Karpas-422 (cell line): ENCODE results near the gene FLII. TPM values are rescaled to one million over a fixed set of nuclear protein-coding genes. Genes with fewer than 3 reads are reported as not detected.

ENCODE experiments used
- DNase-seq: peaks from one replicate; pipeline ENCODE4 v3.0.0-alpha.2; 2015
- H2AFZ ChIP-seq: fragments of 200-600 bp; sonication (generic); 2 replicates; pipeline ENCODE4 v1.6.1; 2014; ENCODE audit warnings: antibody characterized with exemption, low read length, mixed read lengths
- H3K27ac ChIP-seq: fragments of 200-600 bp; sonication (generic); 2 replicates; pipeline ENCODE4 v1.5.1; 2014; ENCODE audit warnings: mild to moderate bottlenecking, low read length, moderate library complexity
- H3K27me3 ChIP-seq: fragments of 200-600 bp; sonication (generic); 2 replicates; pipeline ENCODE4 v1.6.1; 2014; ENCODE audit warnings: low read length, mixed read lengths
- H3K36me3 ChIP-seq: fragments of 200-600 bp; sonication (generic); 2 replicates; pipeline ENCODE4 v1.6.1; 2014; ENCODE audit warnings: low read length, mixed read lengths; ENCODE audit not compliant: insufficient read depth
- H3K4me1 ChIP-seq: fragments of 200-600 bp; sonication (generic); 2 replicates; pipeline ENCODE4 v1.6.1; 2014; ENCODE audit warnings: mild to moderate bottlenecking, low read length, mixed read lengths
- H3K4me2 ChIP-seq: fragments of 200-600 bp; sonication (generic); 2 replicates; pipeline ENCODE4 v1.6.1; 2014; ENCODE audit warnings: low read length, low read depth, mild to moderate bottlenecking; ENCODE audit not compliant: poor library complexity, severe bottlenecking
- H3K4me3 ChIP-seq: fragments of 200-600 bp; sonication (generic); 2 replicates; pipeline ENCODE4 v1.5.1; 2014; ENCODE audit warnings: mild to moderate bottlenecking, antibody characterized with exemption, low read length, mixed read lengths
- H3K79me2 ChIP-seq: fragments of 200-600 bp; sonication (generic); 2 replicates; pipeline ENCODE4 v1.6.1; 2014; ENCODE audit warnings: mild to moderate bottlenecking, low read length, mixed read lengths
- H3K9ac ChIP-seq: fragments of 200-600 bp; sonication (generic); 2 replicates; pipeline ENCODE4 v1.6.0; 2014; ENCODE audit warnings: low read length
- H3K9me2 ChIP-seq: fragments of 200-600 bp; sonication (generic), shearing (Covaris generic); replicated peaks from 2 replicates; pipeline ENCODE4 v1.6.0; 2014; ENCODE audit warnings: mild to moderate bottlenecking, low read length, moderate library complexity; ENCODE audit not compliant: insufficient read depth
- H3K9me3 ChIP-seq: fragments of 300-700, 200-600 bp; sonication (generic); 2 replicates; pipeline ENCODE4 v1.6.1; 2014; ENCODE audit warnings: low read length, mixed read lengths
- H4K20me1 ChIP-seq: fragments of 200-600 bp; sonication (generic); 2 replicates; pipeline ENCODE4 v1.6.1; 2014; ENCODE audit warnings: mild to moderate bottlenecking, antibody characterized with exemption, low read length, low read depth; ENCODE audit not compliant: insufficient read depth
- total RNA-seq: library from RNA; depleted of rRNA; stranded (reverse); fragments of >200 nt; shearing (Covaris generic); gene quantifications from 2 replicates; pipeline ENCODE4 v1.2.3, GENCODE V29; 2014; ENCODE audit warnings: low replicate concordance

Gene FLII
- total RNA-seq, 1 experiment from 2014 or later, result 166 TPM

DNA sequence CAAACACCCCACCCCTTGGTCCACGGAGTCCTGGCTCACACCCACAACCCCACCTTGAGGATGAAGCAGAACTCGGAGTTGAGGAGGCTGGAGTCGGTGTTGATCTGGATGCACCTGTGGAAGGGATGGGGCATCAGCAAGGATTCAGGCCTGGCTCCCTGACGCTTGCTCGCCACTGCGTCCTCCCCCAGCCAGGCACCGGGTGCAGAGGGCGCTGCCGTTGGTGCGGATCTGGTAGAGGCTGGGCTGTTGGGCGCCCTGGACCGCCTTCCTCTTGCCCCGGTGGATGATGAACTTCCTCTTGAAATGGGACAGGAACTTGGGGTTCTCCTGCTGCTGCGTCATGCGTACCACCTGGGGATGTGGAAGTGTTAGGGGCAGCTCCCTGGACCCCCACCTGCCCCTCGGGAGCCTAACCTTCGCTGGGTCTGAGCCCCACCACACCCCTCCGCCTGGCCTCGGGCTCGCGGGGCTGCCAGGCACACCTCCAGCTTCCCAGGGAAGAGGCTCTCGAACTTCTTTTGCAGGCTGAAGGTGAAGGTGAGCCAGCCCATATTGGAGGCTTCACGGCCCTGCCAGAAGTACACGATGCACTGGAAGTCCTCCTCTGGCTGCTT is 12.3 kb downstream of the FLII start:
- no peaks in the 10 kb centered on the region for H3K9me2 ChIP-seq
- H3K27me3 ChIP-seq, result no peaks in the 10 kb centered on the region
- no peak overlapping the region for H3K9ac ChIP-seq
- H3K4me3 ChIP-seq, result no peak overlapping the region
- peaks cover 2% of the 10 kb centered on the region; the same call in 1 of the 2 replicates for H3K4me1 ChIP-seq
- no peak overlapping the region for H2AFZ ChIP-seq
- no peaks in the 10 kb centered on the region for H3K9me3 ChIP-seq
- H3K79me2 ChIP-seq, result no peaks in the 10 kb centered on the region
- DNase-seq, result no peak
- H3K27ac ChIP-seq, result no peak overlapping the region
- no peak overlapping the region for H3K4me2 ChIP-seq
- H3K36me3 ChIP-seq, result peaks cover 19% of the 10 kb centered on the region; the same call in 1 of the 2 replicates
- H4K20me1 ChIP-seq, result peaks cover 8% of the 10 kb centered on the region; the same call in 1 of the 2 replicates

DNA sequence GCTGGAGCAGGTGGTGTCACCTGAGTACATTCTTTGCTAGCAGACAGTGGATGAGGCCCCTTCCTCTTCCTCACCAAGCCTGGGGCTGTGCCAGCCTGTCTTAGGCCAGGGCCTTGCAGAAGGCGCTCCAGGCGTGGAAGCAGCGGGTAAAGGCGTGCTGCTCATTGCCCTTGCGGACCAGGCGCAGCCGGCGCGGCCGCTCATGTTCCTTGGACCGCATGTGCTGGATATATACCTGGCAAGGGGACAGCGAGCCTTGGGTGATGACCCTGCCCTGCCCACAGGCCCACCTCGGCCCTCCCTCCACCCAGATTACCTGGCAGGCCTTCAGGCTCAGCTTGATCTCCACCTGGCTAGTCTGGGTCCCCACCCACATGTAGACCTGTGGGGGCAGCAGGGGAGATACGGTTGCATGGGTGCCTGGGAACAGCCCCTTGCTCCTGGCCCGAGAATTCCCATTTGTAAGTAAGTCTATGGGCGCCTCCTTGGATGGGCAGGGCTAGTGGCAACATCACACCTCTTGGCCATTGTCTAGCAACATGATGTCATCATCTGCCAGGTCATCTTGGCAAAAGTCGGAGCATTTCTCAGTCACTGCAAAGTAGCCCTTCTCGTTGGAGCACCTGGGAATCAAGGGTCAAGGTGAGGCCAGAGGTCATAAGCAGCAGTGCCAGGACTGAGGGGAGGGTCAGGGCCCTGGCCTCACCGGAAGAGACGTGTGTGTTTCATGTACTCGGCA is 13.3 kb downstream of the FLII start:
- Histone ChIP-seq H3K27ac (no peak overlapping the region), H3K9me2 (no peaks in the 10 kb centered on the region), H4K20me1 (peaks cover 8% of the 10 kb centered on the region; the same call in 1 of the 2 replicates), H3K9me3 (no peaks in the 10 kb centered on the region), H3K4me2 (no peak overlapping the region), H3K79me2 (no peaks in the 10 kb centered on the region), H3K9ac (no peak overlapping the region), H3K36me3 (peaks cover 19% of the 10 kb centered on the region; the same call in 1 of the 2 replicates), H3K4me3 (no peak overlapping the region), H3K27me3 (no peaks in the 10 kb centered on the region), H3K4me1 (peaks cover 2% of the 10 kb centered on the region; the same call in 1 of the 2 replicates), H2AFZ (no peak overlapping the region)
- DNase-seq, result no peak

DNA sequence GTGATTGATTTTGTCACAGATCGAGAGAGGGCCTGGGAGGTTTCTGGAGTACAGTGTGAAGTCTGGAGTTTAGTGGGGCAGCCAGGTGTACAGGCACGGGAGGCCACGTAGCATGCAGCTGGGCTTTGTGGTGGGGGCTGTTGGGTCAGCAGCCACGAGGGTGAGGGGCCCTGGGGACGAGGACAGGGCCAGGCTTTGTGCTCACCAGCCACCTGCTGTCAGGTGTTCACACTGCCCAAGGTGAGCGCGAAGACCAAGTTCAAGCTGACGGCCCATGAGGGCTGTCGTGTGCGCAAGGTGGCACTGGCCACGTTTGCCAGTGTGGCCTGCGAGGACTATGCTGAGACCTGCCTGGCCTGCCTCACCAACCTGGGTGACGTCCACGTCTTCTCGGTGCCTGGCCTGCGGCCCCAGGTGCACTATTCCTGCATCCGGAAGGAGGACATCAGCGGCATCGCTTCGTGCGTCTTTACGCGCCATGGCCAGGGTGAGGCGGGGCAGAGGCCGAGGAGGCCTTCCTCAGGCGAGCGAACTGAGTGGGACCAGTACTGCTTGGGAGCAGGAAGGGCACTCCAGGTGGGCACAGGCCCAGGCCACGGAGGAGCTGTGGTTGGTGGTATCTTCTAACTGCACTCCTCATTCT is 17.2 kb downstream of the FLII start:
- DNase-seq, result no peak
- no peaks in the 10 kb centered on the region for H3K4me1 ChIP-seq
- no peak overlapping the region for H3K27ac ChIP-seq
- H3K4me2 ChIP-seq, result no peak overlapping the region
- H3K9me3 ChIP-seq, result no peaks in the 10 kb centered on the region
- H3K4me3 ChIP-seq, result no peak overlapping the region
- no peaks in the 10 kb centered on the region for H3K79me2 ChIP-seq
- no peaks in the 10 kb centered on the region for H3K27me3 ChIP-seq
- H3K9me2 ChIP-seq, result no peaks in the 10 kb centered on the region
- no peaks in the 10 kb centered on the region for H4K20me1 ChIP-seq
- H2AFZ ChIP-seq, result no peak overlapping the region
- no peak overlapping the region for H3K9ac ChIP-seq
- H3K36me3 ChIP-seq, result peaks cover 9% of the 10 kb centered on the region; the same call in 1 of the 2 replicates

DNA sequence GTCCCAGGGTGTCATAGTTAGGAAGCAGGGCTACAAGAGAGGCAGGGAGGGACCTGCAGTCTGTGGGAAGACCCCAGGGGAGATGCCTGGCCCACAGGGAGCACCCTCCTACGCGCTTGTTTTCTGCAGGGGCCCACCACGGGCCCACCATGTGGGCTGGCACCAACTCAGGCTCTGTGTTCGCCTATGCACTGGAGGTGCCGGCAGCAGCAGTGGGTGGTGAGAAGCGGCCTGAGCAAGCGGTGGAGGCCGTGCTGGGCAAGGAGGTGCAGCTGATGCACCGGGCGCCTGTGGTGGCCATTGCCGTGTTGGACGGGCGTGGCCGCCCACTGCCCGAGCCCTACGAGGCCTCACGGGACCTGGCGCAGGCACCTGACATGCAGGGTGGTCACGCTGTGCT is 18.1 kb downstream of the FLII start:
- no peak overlapping the region for H3K27ac ChIP-seq
- H3K9me2 ChIP-seq, result no peaks in the 10 kb centered on the region
- no peak for DNase-seq
- H3K79me2 ChIP-seq, result no peaks in the 10 kb centered on the region
- no peak overlapping the region for H3K4me3 ChIP-seq
- no peak overlapping the region for H3K4me2 ChIP-seq
- no peak overlapping the region for H2AFZ ChIP-seq
- H3K4me1 ChIP-seq, result no peaks in the 10 kb centered on the region
- H3K9me3 ChIP-seq, result no peaks in the 10 kb centered on the region
- no peaks in the 10 kb centered on the region for H3K27me3 ChIP-seq
- peaks cover 7% of the 10 kb centered on the region; the same call in 1 of the 2 replicates for H3K36me3 ChIP-seq
- no peaks in the 10 kb centered on the region for H4K20me1 ChIP-seq
- H3K9ac ChIP-seq, result no peak overlapping the region

DNA sequence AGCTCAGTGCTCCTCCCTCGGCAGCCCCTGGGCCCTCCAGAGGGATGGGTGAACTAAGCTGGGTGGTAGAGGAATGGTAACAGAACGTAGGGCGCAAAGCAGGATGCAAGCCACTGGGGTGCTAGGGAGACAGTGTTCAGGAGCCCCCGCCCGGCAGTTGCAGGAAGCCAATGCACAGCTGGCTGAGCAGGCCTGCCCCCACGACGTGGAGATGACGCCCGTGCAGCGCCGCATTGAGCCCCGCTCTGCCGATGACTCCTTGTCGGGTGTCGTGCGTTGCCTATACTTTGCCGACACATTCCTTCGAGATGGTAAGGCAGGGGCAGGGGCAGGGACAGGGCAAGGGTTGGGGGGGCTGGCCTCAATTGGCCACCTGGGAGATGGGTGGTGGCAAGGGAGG is 20.2 kb downstream of the FLII start:
- Histone ChIP-seq H3K27me3 (no peaks in the 10 kb centered on the region), H4K20me1 (no peaks in the 10 kb centered on the region), H3K9me3 (no peaks in the 10 kb centered on the region), H3K4me2 (no peak overlapping the region), H3K9ac (no peak overlapping the region), H3K4me3 (no peak overlapping the region), H3K4me1 (no peaks in the 10 kb centered on the region), H3K9me2 (no peaks in the 10 kb centered on the region), H3K27ac (no peak overlapping the region), H2AFZ (no peak overlapping the region), H3K79me2 (no peaks in the 10 kb centered on the region), H3K36me3 (no peaks in the 10 kb centered on the region)
- no peak for DNase-seq

DNA sequence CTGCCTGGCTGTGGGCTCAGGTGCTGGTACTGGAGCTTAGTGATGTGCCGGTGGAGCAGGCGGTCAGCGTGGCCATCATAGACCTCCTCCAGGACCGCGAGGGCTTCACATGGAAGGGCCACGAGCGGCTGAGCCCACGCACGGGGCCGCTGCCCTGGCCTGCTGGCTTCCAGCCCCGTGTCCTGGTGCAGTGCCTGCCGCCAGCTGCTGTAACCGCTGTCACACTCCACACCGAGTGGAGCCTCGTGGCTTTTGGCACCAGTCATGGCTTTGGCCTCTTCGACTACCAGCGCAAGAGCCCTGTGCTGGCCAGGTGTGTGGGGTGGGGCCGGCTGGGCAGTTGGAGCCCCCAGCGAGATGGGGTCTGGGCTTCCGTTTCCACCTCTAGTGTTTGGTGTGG is 21.1 kb downstream of the FLII start:
- Histone ChIP-seq H3K4me2 (no peak overlapping the region), H3K9me3 (no peaks in the 10 kb centered on the region), H3K36me3 (no peaks in the 10 kb centered on the region)

DNA sequence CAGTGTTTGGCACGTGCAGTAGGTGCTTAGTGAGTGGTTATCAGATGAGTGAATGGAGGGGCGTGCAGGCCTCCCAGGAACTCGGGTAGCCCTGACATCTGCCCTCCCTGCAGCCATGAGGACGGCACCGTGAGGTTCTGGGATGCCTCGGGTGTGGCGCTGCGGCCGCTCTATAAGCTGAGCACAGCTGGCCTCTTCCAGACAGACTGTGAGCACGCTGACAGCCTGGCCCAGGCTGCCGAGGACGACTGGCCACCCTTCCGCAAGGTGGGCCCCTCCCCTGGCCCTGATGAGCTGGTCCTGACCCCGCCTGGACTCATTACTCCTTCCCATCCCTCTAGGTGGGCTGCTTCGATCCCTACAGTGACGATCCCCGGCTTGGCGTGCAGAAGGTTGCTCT is 22.0 kb downstream of the FLII start:
- Histone ChIP-seq H3K4me1 (no peaks in the 10 kb centered on the region), H3K79me2 (no peaks in the 10 kb centered on the region), H3K27ac (no peak overlapping the region), H3K9me3 (no peaks in the 10 kb centered on the region), H4K20me1 (no peaks in the 10 kb centered on the region), H3K4me3 (no peak overlapping the region), H3K36me3 (no peaks in the 10 kb centered on the region), H3K4me2 (no peak overlapping the region), H3K9me2 (no peaks in the 10 kb centered on the region), H3K9ac (no peak overlapping the region), H3K27me3 (no peaks in the 10 kb centered on the region), H2AFZ (no peak overlapping the region)
- no peak for DNase-seq

More for the DNA sequence above, 21.1 kb downstream of the FLII start:
- Histone ChIP-seq H3K27me3 (no peaks in the 10 kb centered on the region), H3K4me3 (no peak overlapping the region), H2AFZ (no peak overlapping the region), H3K9ac (no peak overlapping the region), H3K27ac (no peak overlapping the region), H3K79me2 (no peaks in the 10 kb centered on the region), H4K20me1 (no peaks in the 10 kb centered on the region), H3K9me2 (no peaks in the 10 kb centered on the region), H3K4me1 (no peaks in the 10 kb centered on the region)
- no peak for DNase-seq

DNA sequence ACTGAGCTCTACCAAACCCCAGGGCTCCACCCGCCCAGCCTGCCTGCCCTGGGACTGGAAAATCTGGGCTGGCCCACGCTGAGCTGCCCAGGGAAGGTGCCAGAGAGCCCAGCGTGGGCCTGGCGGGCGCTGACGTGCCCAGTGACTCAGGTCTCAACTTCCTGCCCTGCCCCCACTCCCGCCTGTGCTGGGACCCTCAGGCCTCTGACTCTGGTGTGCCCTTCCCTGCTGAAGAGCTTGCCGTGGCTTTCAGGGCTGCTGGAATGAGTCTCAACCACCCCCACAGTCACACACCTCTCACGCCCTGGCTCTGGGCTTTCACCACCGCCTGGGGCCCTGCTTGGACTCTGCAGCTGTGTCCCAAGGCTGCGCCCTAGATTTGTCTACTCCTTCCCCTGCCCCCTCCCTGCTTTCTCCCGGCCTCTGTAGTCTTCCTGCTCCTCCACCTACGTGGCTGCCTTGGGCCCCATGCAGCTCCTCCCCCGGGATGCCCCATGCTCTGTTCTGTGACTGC is 22.7 kb downstream of the FLII start:
- H2AFZ ChIP-seq, result no peak overlapping the region
- DNase-seq, result no peak
- H3K27ac ChIP-seq, result no peak overlapping the region
- no peaks in the 10 kb centered on the region for H3K9me2 ChIP-seq
- no peak overlapping the region for H3K9ac ChIP-seq
- no peak overlapping the region for H3K4me3 ChIP-seq
- H3K4me2 ChIP-seq, result no peak overlapping the region
- no peaks in the 10 kb centered on the region for H3K9me3 ChIP-seq
- no peaks in the 10 kb centered on the region for H3K79me2 ChIP-seq
- no peaks in the 10 kb centered on the region for H3K4me1 ChIP-seq
- H3K27me3 ChIP-seq, result no peaks in the 10 kb centered on the region
- no peaks in the 10 kb centered on the region for H3K36me3 ChIP-seq
- no peaks in the 10 kb centered on the region for H4K20me1 ChIP-seq
